ENCODE measurements around the gene METTL23.

METTL23 gene

DNA sequence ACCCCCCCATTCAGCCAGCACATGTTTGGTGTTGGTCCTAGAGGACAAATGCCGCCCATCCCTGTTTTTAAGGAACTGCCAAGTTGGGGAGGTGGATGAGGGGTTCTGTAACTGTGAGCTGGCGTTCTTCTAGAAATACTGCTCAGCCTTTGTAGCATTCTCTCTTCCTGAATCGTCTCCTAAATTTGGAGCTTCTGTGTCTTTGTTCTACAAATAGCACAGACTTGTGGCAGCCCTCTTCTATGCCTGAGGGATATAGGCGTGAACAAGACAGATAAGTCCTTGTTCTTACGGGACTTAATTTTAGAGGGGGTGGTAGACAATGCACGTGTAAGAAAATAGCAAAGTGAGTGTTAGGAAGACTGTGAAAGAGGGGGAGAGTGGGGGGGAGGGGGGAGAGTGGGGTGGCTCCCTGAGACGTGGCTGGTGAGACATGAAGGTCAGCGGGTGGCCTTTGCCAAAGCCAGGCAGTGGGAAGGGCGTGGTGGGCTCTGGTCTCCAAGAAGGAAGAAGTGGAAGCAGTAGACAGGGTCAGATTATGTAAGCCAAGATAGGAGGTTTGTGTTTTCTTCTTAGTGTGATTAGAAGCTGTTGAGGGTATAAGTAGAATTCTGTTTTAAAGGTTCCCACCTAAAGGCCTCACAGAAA, 21.2 kb downstream of the METTL23 start:
- no peak for TF ChIP-seq EZH2phosphoT487 (IDR thresholded peaks at IDR 0.05; ENCODE audit: borderline replicate concordance)
- no peak for TF ChIP-seq CTCF (conservative IDR thresholded peaks at IDR 0.05; ENCODE audit: low read length)
- H3K4me2 ChIP-seq (ENCODE audit: low read depth, low read length, poor library complexity, severe bottlenecking): no peak overlapping the region
- no peak overlapping the region for H3K9ac ChIP-seq (ENCODE audit: low read depth, low read length, poor library complexity, severe bottlenecking)
- H3F3A ChIP-seq (ENCODE audit: low read depth): no peaks in the 10 kb centered on the region
- no peaks in the 10 kb centered on the region for H3K79me2 ChIP-seq (ENCODE audit: insufficient read depth, low read length)
- H2AFZ ChIP-seq (ENCODE audit: low read length): no peak overlapping the region
- H4K20me1 ChIP-seq (ENCODE audit: insufficient read depth, low read length, poor library complexity, severe bottlenecking): no peaks in the 10 kb centered on the region
- H3K4me1 ChIP-seq (ENCODE audit: insufficient read depth, low read length, poor library complexity, severe bottlenecking): no peaks in the 10 kb centered on the region
- H3K36me3 ChIP-seq (ENCODE audit: insufficient read depth, low read length): peaks cover 24% of the 10 kb centered on the region; the same call in 1 of the 2 replicates
- no peaks in the 10 kb centered on the region for H3K27me3 ChIP-seq (ENCODE audit: insufficient read depth, low read length, poor library complexity, severe bottlenecking)
- no peaks in the 10 kb centered on the region for H3K9me3 ChIP-seq (ENCODE audit: insufficient read depth, low read depth, low read length)
- no peaks in the 10 kb centered on the region for H3K9me2 ChIP-seq (replicated peaks; ENCODE audit: low read depth, low read length)
- H3K4me3 ChIP-seq (ENCODE audit: low read length, poor library complexity, severe bottlenecking): no peak overlapping the region

GRCh38 chr17:76748657-76749056, 22.0 kb downstream of the METTL23 start:
- Histone ChIP-seq H3K9ac (ENCODE audit: low read depth, low read length, poor library complexity, severe bottlenecking) (no peak overlapping the region), H3K9me3 (ENCODE audit: insufficient read depth, low read depth, low read length) (no peaks in the 10 kb centered on the region), H3K4me1 (ENCODE audit: insufficient read depth, low read length, poor library complexity, severe bottlenecking) (no peaks in the 10 kb centered on the region), H3K9me2 (replicated peaks; ENCODE audit: low read depth, low read length) (no peaks in the 10 kb centered on the region), H3F3A (ENCODE audit: low read depth) (no peaks in the 10 kb centered on the region), H3K4me2 (ENCODE audit: low read depth, low read length, poor library complexity, severe bottlenecking) (no peak overlapping the region), H3K79me2 (ENCODE audit: insufficient read depth, low read length) (no peaks in the 10 kb centered on the region), H2AFZ (ENCODE audit: low read length) (no peak overlapping the region), H3K4me3 (ENCODE audit: low read length, poor library complexity, severe bottlenecking) (no peak overlapping the region), H4K20me1 (ENCODE audit: insufficient read depth, low read length, poor library complexity, severe bottlenecking) (no peaks in the 10 kb centered on the region), H3K36me3 (ENCODE audit: insufficient read depth, low read length) (peaks cover 23% of the 10 kb centered on the region; the same call in 1 of the 2 replicates), H3K27me3 (ENCODE audit: insufficient read depth, low read length, poor library complexity, severe bottlenecking) (no peaks in the 10 kb centered on the region)
- TF ChIP-seq EZH2phosphoT487 (IDR thresholded peaks at IDR 0.05; ENCODE audit: borderline replicate concordance) (no peak), CTCF (conservative IDR thresholded peaks at IDR 0.05; ENCODE audit: low read length) (no peak)

DNA sequence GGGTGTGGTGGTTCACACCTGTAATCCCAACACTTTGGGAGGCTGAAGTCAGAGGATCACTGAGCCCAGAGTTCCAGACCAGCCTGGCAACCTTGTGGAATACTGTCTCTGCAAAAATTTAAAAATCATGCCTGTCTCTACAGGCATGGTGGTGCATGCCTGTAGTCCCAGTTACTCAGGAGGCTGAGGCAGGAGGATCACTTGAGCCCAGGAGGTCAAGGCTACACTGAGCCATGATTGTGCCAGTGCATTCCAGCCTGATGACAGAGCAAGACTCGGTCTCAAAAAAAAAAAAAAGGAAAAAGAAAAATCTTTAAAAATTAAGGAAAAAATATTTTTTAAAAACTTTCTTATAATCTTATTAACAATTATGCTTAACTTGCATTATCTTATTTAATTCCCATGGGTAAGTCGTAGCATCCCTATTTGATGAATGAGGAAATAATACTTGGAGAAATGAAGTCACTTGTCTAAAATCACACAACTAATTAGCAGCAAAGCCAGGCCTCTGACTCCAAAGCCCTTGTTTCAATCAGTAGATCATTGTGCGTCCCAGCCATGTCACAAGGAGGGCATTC, 24.9 kb downstream of the METTL23 start:
- Histone ChIP-seq H3K4me2 (ENCODE audit: low read depth, low read length, poor library complexity, severe bottlenecking) (no peak overlapping the region), H3K36me3 (ENCODE audit: insufficient read depth, low read length) (peaks cover 1% of the 10 kb centered on the region; the same call in 1 of the 2 replicates), H2AFZ (ENCODE audit: low read length) (no peak overlapping the region), H3K9me3 (ENCODE audit: insufficient read depth, low read depth, low read length) (no peaks in the 10 kb centered on the region), H3K4me1 (ENCODE audit: insufficient read depth, low read length, poor library complexity, severe bottlenecking) (no peaks in the 10 kb centered on the region), H3K27me3 (ENCODE audit: insufficient read depth, low read length, poor library complexity, severe bottlenecking) (no peaks in the 10 kb centered on the region), H3K4me3 (ENCODE audit: low read length, poor library complexity, severe bottlenecking) (no peak overlapping the region), H3K79me2 (ENCODE audit: insufficient read depth, low read length) (no peaks in the 10 kb centered on the region), H3K9ac (ENCODE audit: low read depth, low read length, poor library complexity, severe bottlenecking) (no peak overlapping the region), H3K9me2 (replicated peaks; ENCODE audit: low read depth, low read length) (no peaks in the 10 kb centered on the region), H4K20me1 (ENCODE audit: insufficient read depth, low read length, poor library complexity, severe bottlenecking) (no peaks in the 10 kb centered on the region), H3F3A (ENCODE audit: low read depth) (no peaks in the 10 kb centered on the region)
- no peak for TF ChIP-seq EZH2phosphoT487 (IDR thresholded peaks at IDR 0.05; ENCODE audit: borderline replicate concordance)
- TF ChIP-seq CTCF (conservative IDR thresholded peaks at IDR 0.05; ENCODE audit: low read length): no peak
